GM12892 (cell line): ENCODE measurements around the gene RIT1.
"Not testable (repeated sequence)": the region's sequence is repeated elsewhere in the genome, so short reads cannot be mapped to it uniquely, and the experiment has no call there.

Experiments
- DNase-seq: peaks from one replicate; pipeline ENCODE4 v3.0.0; 2011; ENCODE audit not compliant: insufficient read length
- FAIRE-seq: peaks from 2 replicates; lab custom pipeline; 2011; peaks lifted over from hg19 to GRCh38; lab: Jason Lieb, UNC
- POLR2A ChIP-seq: IDR thresholded peaks from 2 replicates; pipeline ENCODE4 v1.6.1; 2011; ENCODE audit warnings: low read depth, low read length, control low read depth
- POLR2AphosphoS5 ChIP-seq: IDR thresholded peaks from 2 replicates; pipeline ENCODE4 v1.6.1; 2011; ENCODE audit warnings: low read depth, low read length, control low read depth
- TAF1 ChIP-seq: IDR thresholded peaks from 2 replicates; pipeline ENCODE4 v1.6.1; 2011; ENCODE audit warnings: low read depth, mild to moderate bottlenecking, control low read depth, low read length, borderline replicate concordance

RIT1 gene

GRCh38 chr1:155899683-155900082 is 11.5 kb downstream of the RIT1 start:
- TF ChIP-seq TAF1 (no peak), POLR2AphosphoS5 (no peak), POLR2A (no peak)
- DNase-seq: no peak
- no peak for FAIRE-seq

GRCh38 chr1:155898888-155899287 is 12.3 kb downstream of the RIT1 start:
- TF ChIP-seq TAF1 (no peak), POLR2AphosphoS5 (no peak), POLR2A (no peak)
- FAIRE-seq (no peak), DNase-seq (no peak)

- DNase-seq (no peak), FAIRE-seq (no peak)
These were observed 13.4 kb downstream of the RIT1 start for GRCh38 chr1:155897746-155898145.

GRCh38 chr1:155896476-155896875 is 14.7 kb downstream of the RIT1 start:
- not testable (repeated sequence) for FAIRE-seq

More at GRCh38 chr1:155897746-155898145, 13.4 kb downstream of the RIT1 start:
- TF ChIP-seq TAF1: no peak
- TF ChIP-seq POLR2A: no peak
- no peak for TF ChIP-seq POLR2AphosphoS5

GRCh38 chr1:155895617-155896016 is 15.5 kb downstream of the RIT1 start:
- FAIRE-seq, DNase-seq: not testable (repeated sequence)

More at GRCh38 chr1:155896476-155896875, 14.7 kb downstream of the RIT1 start:
- DNase-seq: not testable (repeated sequence)

- FAIRE-seq (no peak), DNase-seq (no peak)
- TF ChIP-seq POLR2AphosphoS5 (no peak), TAF1 (no peak), POLR2A (no peak)
These were observed 17.6 kb downstream of the RIT1 start for GRCh38 chr1:155893389-155894142.

- DNase-seq: no peak
- no peak for TF ChIP-seq TAF1
- no peak for TF ChIP-seq POLR2AphosphoS5
- no peak for TF ChIP-seq POLR2A
- no peak for FAIRE-seq
These were observed 18.4 kb downstream of the RIT1 start for GRCh38 chr1:155892796-155893195.

- no peak for TF ChIP-seq POLR2A
- no peak for FAIRE-seq
- DNase-seq: no peak
These were observed 20.9 kb downstream of the RIT1 start for GRCh38 chr1:155890251-155890650.

GRCh38 chr1:155889566-155889965 is 21.6 kb downstream of the RIT1 start:
- FAIRE-seq (no peak), DNase-seq (no peak)
- TF ChIP-seq POLR2AphosphoS5 (no peak), TAF1 (no peak), POLR2A (no peak)

GRCh38 chr1:155888481-155888880 is 22.7 kb downstream of the RIT1 start:
- FAIRE-seq: no peak
- no peak for DNase-seq
- no peak for TF ChIP-seq TAF1
- no peak for TF ChIP-seq POLR2AphosphoS5
- no peak for TF ChIP-seq POLR2A

GRCh38 chr1:155884982-155885381 is 26.2 kb downstream of the RIT1 start:
- no peak for TF ChIP-seq TAF1
- TF ChIP-seq POLR2AphosphoS5: no peak
- TF ChIP-seq POLR2A: no peak
- no peak for FAIRE-seq

GRCh38 chr1:155884031-155884960 is 26.9 kb downstream of the RIT1 start:
- DNase-seq (no peak), FAIRE-seq (no peak)

More at GRCh38 chr1:155884982-155885381, 26.2 kb downstream of the RIT1 start:
- DNase-seq: no peak

More at GRCh38 chr1:155884031-155884960, 26.9 kb downstream of the RIT1 start:
- no peak for TF ChIP-seq POLR2AphosphoS5
- no peak for TF ChIP-seq POLR2A
- no peak for TF ChIP-seq TAF1
